Loucy (cell line): Measurements from ENCODE around the gene FN3KRP.

Experiments
- H2AFZ ChIP-seq: fragments of 200-600 bp; sonication (generic); 2 replicates; pipeline ENCODE4 v1.6.0; 2016; ENCODE audit warnings: antibody characterized with exemption, mild to moderate bottlenecking, low read length, moderate library complexity
- H3F3A ChIP-seq: fragments of 200-600 bp; 2 replicates; pipeline ENCODE4 v1.6.0; 2016; ENCODE audit warnings: antibody characterized with exemption, low read depth, mild to moderate bottlenecking
- H3K27me3 ChIP-seq: fragments of 200-600 bp; sonication (generic); 2 replicates; pipeline ENCODE4 v1.6.1; 2014; ENCODE audit warnings: low read length, mild to moderate bottlenecking; ENCODE audit not compliant: insufficient read depth, poor library complexity, severe bottlenecking
- H3K36me3 ChIP-seq: fragments of 200-600 bp; sonication (generic); 2 replicates; pipeline ENCODE4 v1.6.1; 2016; ENCODE audit warnings: low read length; ENCODE audit not compliant: insufficient read depth
- H3K4me1 ChIP-seq: fragments of 200-600 bp; sonication (generic); 2 replicates; pipeline ENCODE4 v1.5.1; 2014; ENCODE audit warnings: low read length, mild to moderate bottlenecking; ENCODE audit not compliant: insufficient read depth, poor library complexity, severe bottlenecking
- H3K4me2 ChIP-seq: fragments of 200-600 bp; sonication (generic); 2 replicates; pipeline ENCODE4 v1.6.0; 2014; ENCODE audit warnings: antibody characterized with exemption, low read length, low read depth, mild to moderate bottlenecking; ENCODE audit not compliant: poor library complexity, severe bottlenecking
- H3K4me3 ChIP-seq: fragments of 200-600 bp; sonication (generic); 2 replicates; pipeline ENCODE4 v1.5.1; 2014; ENCODE audit warnings: low read length, mild to moderate bottlenecking, mixed read lengths; ENCODE audit not compliant: poor library complexity, severe bottlenecking
- H3K79me2 ChIP-seq: fragments of 200-600 bp; sonication (generic); 2 replicates; pipeline ENCODE4 v1.6.1; 2014; ENCODE audit warnings: low read length; ENCODE audit not compliant: insufficient read depth
- H3K9ac ChIP-seq: fragments of 200-600 bp; sonication (generic); 2 replicates; pipeline ENCODE4 v1.6.0; 2014; ENCODE audit warnings: mild to moderate bottlenecking, low read depth, low read length, moderate library complexity; ENCODE audit not compliant: poor library complexity, severe bottlenecking
- H3K9me2 ChIP-seq: fragments of 200-600 bp; sonication (generic); replicated peaks from 2 replicates; pipeline ENCODE4 v1.6.1; 2016; ENCODE audit warnings: low read depth, low read length, mixed read lengths
- H3K9me3 ChIP-seq: fragments of 200-600 bp; sonication (generic); 2 replicates; pipeline ENCODE4 v1.6.1; 2014; ENCODE audit warnings: mild to moderate bottlenecking, antibody characterized with exemption, low read length, low read depth; ENCODE audit not compliant: insufficient read depth
- H4K20me1 ChIP-seq: fragments of 200-600 bp; sonication (generic); 2 replicates; pipeline ENCODE4 v1.6.0; 2014; ENCODE audit warnings: antibody characterized with exemption, low read length, mild to moderate bottlenecking; ENCODE audit not compliant: insufficient read depth, poor library complexity, severe bottlenecking
- CTCF ChIP-seq: fragments of 200-600 bp; sonication (generic); conservative IDR thresholded peaks from 2 replicates; pipeline ENCODE4 v1.5.1; 2014; ENCODE audit warnings: mild to moderate bottlenecking, antibody characterized with exemption, low read length
- EZH2phosphoT487 ChIP-seq: fragments of 200-600 bp; IDR thresholded peaks from 2 replicates; pipeline ENCODE4 v1.6.1; 2018; ENCODE audit warnings: antibody characterized with exemption, mild to moderate bottlenecking, moderate library complexity, borderline replicate concordance

FN3KRP gene

GRCh38 chr17:82678265-82678891, 38.1 kb upstream of the FN3KRP start:
- H3F3A ChIP-seq = no peaks in the 10 kb centered on the region
- peaks cover 4% of the 10 kb centered on the region; the same call in 1 of the 2 replicates for H3K9me3 ChIP-seq
- H3K4me3 ChIP-seq = no peak overlapping the region
- no peaks in the 10 kb centered on the region for H3K36me3 ChIP-seq
- no peaks in the 10 kb centered on the region for H3K4me1 ChIP-seq
- no peaks in the 10 kb centered on the region for H3K9me2 ChIP-seq
- TF ChIP-seq EZH2phosphoT487 (no peak), CTCF (no peak)
- H4K20me1 ChIP-seq = no peaks in the 10 kb centered on the region
- H3K4me2 ChIP-seq = no peak overlapping the region
- no peaks in the 10 kb centered on the region for H3K27me3 ChIP-seq
- no peak overlapping the region for H2AFZ ChIP-seq
- no peak overlapping the region for H3K9ac ChIP-seq
- H3K79me2 ChIP-seq = no peaks in the 10 kb centered on the region

- no peaks in the 10 kb centered on the region for H3K27me3 ChIP-seq
Observed at GRCh38 chr17:82679586-82680465, 36.7 kb upstream of the FN3KRP start.

GRCh38 chr17:82681547-82681946, 35.0 kb upstream of the FN3KRP start:
- no peaks in the 10 kb centered on the region for H3K27me3 ChIP-seq
- H3K4me1 ChIP-seq = no peaks in the 10 kb centered on the region
- no peaks in the 10 kb centered on the region for H3F3A ChIP-seq
- H3K4me2 ChIP-seq = no peak overlapping the region
- no peak for TF ChIP-seq EZH2phosphoT487
- TF ChIP-seq CTCF = no peak
- no peak overlapping the region for H3K4me3 ChIP-seq
- no peaks in the 10 kb centered on the region for H4K20me1 ChIP-seq
- H2AFZ ChIP-seq = no peak overlapping the region
- H3K79me2 ChIP-seq = no peaks in the 10 kb centered on the region
- H3K36me3 ChIP-seq = no peaks in the 10 kb centered on the region
- no peaks in the 10 kb centered on the region for H3K9me2 ChIP-seq
- peaks cover 4% of the 10 kb centered on the region; the same call in 1 of the 2 replicates for H3K9me3 ChIP-seq
- H3K9ac ChIP-seq = no peak overlapping the region

More at GRCh38 chr17:82679586-82680465, 36.7 kb upstream of the FN3KRP start:
- H4K20me1 ChIP-seq = no peaks in the 10 kb centered on the region
- no peaks in the 10 kb centered on the region for H3K79me2 ChIP-seq
- H3K9ac ChIP-seq = no peak overlapping the region
- no peak overlapping the region for H3K4me2 ChIP-seq
- TF ChIP-seq EZH2phosphoT487 (no peak), CTCF (no peak; the same call in 1 of the 2 replicates)
- peaks cover 4% of the 10 kb centered on the region; the same call in 1 of the 2 replicates for H3K9me3 ChIP-seq
- no peaks in the 10 kb centered on the region for H3K9me2 ChIP-seq
- H3K4me3 ChIP-seq = no peak overlapping the region
- H3F3A ChIP-seq = no peaks in the 10 kb centered on the region
- no peak overlapping the region for H2AFZ ChIP-seq
- no peaks in the 10 kb centered on the region for H3K36me3 ChIP-seq
- H3K4me1 ChIP-seq = no peaks in the 10 kb centered on the region
